Right cardiac atrium (tissue), 5 donors: ENCODE measurements around the gene UMODL1. TPM values are rescaled to one million over a fixed set of nuclear protein-coding genes. Genes with fewer than 3 reads are reported as not detected.

Experiments
- ATAC-seq, 2 donors: fragments of 200-7000 bp; cut with Tn5 transposase; one replicate each; pipeline versions ENCODE4 v1.8.0 to v1.9.1; 2020; ENCODE audit warnings: moderate library complexity in 2 of 2, mild to moderate bottlenecking in 1 of 2
- DNase-seq, 3 donors: peaks; one replicate each; pipeline ENCODE4 v3.0.0-alpha.2; 2020
- H3K27ac ChIP-seq: one replicate; pipeline ENCODE4 v1.5.1; 2013; ENCODE audit warnings: mild to moderate bottlenecking, low read length, control low read depth, moderate library complexity
- H3K27me3 ChIP-seq: one replicate; pipeline ENCODE4 v1.6.1; 2013; ENCODE audit not compliant: control insufficient read depth, insufficient read depth
- H3K4me1 ChIP-seq: one replicate; pipeline ENCODE4 v1.6.1; 2013; ENCODE audit warnings: low read length; ENCODE audit not compliant: control insufficient read depth, insufficient read depth
- H3K4me3 ChIP-seq: one replicate; pipeline ENCODE4 v1.5.1; 2013; ENCODE audit warnings: low read length, control low read depth
- H3K9me3 ChIP-seq: one replicate; pipeline ENCODE4 v1.6.1; 2013; ENCODE audit warnings: low read length; ENCODE audit not compliant: control insufficient read depth
- WGBS: extraction: QIAGEN DNeasy Blood & Tissue Kit; methylation state at CpG from one replicate; pipeline ENCODE4 v1.1.7; 2013; 5-methylcytosine and 5-hydroxymethylcytosine counted together
- intact Hi-C, 4 donors: fragments of 100-400 bp; cut with DNase I; formaldehyde crosslinking; loops; one replicate each; pipeline versions ENCODE4 v1.11.0 to v1.14.0; 2022 to 2023
- polyA plus RNA-seq: library from polyadenylated mRNA; stranded (reverse); fragments of 200-250 nt; gene quantifications from one replicate; pipeline ENCODE4 v1.2.3, GENCODE V29; 2013
- total RNA-seq, 4 donors: library from RNA; stranded (reverse); fragmentation: NEBNext Ultra II Directional; extraction: Animal tissue kit (Norgen Biotek cat#: 25700); gene quantifications; one replicate each; pipeline ENCODE4 v1.2.1, GENCODE V29; 2021
- donor health status: healthy with polysubstance abuse.
- donor health status: DM: no; HTN: yes; CAD: no.
- donor health status: DM: no; HTN: no; CAD: no.
- donor health status: DM: no; HTN: yes; CAD: no; lungs with severe emphysema.
- donor health status: DM: yes; HTN: yes; CAD: no.

The UMODL1 gene
- total and polyA plus RNA-seq, 5 donors, result not detected

DNA sequence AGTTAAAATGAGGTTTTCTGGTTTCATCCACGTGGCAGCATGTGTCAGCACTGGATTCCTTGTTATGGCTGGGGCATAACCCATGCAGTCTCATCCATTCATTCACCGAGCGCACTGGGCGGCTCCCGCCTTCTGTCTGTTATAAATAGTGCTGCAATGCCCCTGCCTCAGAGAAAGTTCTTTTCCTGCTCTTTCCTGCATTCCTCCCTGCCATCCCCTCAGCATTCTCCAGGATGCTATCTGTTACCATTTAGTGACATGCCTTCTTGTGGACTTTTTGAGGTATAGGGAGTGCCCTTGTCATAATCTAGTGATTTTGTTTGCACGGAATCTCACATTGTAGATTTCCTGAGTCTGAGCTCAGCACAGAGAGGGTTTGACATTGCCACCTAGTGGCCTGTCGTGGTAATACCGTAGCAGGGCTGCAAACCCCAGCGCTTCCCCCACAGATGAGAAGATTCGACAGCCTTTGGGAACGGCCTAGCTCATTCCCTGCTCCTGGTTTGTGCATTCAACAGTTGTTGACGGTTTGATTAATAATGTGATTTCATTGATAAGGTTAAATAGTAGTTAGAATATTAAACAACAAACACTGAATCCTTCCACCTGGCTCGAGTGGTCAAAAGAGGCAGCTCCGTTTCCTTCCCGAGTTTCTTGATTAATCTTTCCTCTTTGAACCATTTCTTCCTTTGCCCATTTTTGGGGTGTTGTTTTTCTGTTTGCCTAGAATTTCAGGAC, 46.3 kb downstream of the UMODL1 start:
- peak; percentile 77 to 85 for ATAC-seq
- 16% methylated on average over 15 of the region's 15 CpGs for WGBS

DNA sequence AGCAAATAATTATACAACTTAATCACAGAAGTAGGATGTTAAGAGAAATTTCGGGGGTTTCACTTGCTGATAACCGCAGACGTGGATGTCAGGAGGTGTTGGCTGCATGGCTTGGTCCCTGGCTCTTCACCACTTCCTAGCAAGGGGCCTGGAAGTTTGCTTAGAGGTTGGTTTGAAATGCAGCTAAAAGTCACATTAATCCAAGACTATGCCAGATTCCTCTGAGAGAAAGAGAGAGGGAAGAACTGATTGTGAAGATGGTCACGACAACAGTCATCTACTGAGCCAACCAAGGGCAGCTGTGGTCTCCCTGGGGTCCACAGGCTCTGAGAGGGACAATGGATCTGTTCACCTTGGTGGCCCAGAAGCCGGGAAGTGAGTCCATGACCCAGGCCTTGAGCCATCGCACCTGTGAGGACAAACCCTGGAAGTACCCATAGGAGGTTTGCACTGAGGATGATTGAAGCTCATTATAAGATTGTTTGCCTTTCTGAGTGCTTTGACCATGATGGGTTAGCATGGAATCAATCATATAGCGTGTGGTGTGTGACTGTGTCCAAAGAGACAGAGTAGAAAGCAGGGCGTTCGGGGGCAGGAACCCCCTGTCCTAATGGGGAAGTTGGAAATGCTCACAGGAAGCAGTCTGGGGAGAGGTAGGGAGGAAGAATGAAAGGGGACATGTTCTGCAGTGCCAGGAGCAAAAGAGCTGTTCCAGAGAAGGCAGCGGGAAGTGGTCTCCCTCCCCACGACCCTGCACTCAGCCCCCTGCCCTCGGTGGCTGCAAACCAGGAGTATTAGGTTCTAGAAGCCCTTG, 47.1 kb downstream of the UMODL1 start:
- Histone ChIP-seq H3K27me3 (no peaks in the 10 kb centered on the region), H3K9me3 (no peaks in the 10 kb centered on the region), H3K4me1 (no peaks in the 10 kb centered on the region), H3K4me3 (no peak overlapping the region), H3K27ac (no peak overlapping the region)
- DNase-seq (no peak), ATAC-seq (no peak)
- intact Hi-C loops, result loop anchor here (2.0 to 10.0 kb wide), 7 partner anchors 163 to 513 kb away; partner anchors contain the start of gene C2CD2 (in 1 of the 4)
- 63% methylated on average over 12 of the region's 12 CpGs for WGBS

More for the DNA sequence above, 46.3 kb downstream of the UMODL1 start:
- DNase-seq, result peak; percentile 63 to 86 (median 80)
- no peaks in the 10 kb centered on the region for H3K9me3 ChIP-seq
- H3K27ac ChIP-seq, result no peak overlapping the region
- no peak overlapping the region for H3K4me3 ChIP-seq
- H3K4me1 ChIP-seq, result no peaks in the 10 kb centered on the region
- intact Hi-C loops, result loop anchor here (2.0 to 10.0 kb wide), 7 partner anchors 163 to 513 kb away; partner anchors contain the start of gene C2CD2 (in 1 of the 4)
- H3K27me3 ChIP-seq, result no peaks in the 10 kb centered on the region

DNA sequence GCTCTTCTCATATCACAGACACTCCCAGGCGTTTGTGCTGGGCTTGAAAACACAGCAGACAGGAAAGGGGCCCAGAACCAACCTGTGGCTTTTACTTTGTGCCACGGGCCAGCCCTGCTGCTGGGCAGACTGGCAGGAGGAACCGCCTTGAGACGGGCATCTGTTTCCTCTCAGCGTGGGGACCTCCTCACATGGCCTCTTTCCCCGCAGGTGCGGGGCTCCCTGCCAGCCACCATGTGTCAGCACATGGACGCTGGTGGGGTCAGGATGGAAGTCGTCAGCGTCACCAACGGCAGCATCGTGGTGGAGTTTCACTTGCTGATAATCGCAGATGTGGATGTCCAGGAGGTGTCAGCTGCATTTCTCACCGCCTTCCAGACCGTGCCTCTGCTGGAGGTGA, 47.8 kb downstream of the UMODL1 start:
- H3K27me3 ChIP-seq, result no peaks in the 10 kb centered on the region
- H3K27ac ChIP-seq, result no peak overlapping the region
- 17% methylated on average over 15 of the region's 15 CpGs for WGBS
- ATAC-seq, result no peak
- no peak overlapping the region for H3K4me3 ChIP-seq
- DNase-seq, result no peak
- no peaks in the 10 kb centered on the region for H3K4me1 ChIP-seq
- intact Hi-C loops, result loop anchor here (2.0 to 10.0 kb wide), 7 partner anchors 164 to 514 kb away; partner anchors contain the start of gene C2CD2 (in 1 of the 4)
- no peaks in the 10 kb centered on the region for H3K9me3 ChIP-seq

DNA sequence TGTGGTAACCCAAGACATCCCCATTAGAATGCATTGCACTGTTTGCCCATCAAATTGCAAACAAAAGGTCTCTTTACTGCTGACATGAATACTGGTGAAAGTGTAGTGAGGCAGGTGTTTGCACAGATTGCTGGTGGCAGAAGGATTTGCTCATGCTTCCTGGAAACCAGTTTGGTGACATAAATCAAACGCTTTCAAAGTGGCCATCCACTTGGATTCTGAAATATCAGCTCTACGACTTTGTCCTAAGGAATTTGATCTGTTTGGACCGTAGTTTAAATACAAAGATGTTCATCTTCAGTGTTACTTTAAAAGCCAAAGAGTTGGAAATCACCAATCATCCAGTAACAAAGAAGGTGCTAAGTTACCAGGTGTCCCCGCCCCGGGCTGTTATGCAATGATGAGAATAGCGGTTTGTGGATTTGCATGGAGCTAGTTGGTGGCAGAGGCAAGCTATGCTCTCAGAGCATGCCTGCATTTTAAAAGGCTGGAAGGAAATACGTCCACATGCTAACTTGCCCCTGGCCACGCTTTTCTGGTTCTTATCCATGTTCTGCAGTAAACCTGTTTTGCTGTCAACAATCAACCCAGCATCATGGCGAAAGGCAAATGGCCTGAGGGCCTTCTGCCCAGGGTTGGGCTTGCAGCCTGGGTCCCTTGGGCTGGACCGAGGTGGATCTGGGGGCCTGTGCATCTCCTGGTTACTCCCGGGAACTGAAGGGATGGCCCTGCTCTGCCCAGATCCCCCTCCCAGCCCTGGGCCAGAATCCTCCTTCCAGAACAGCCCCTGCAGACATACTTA, 49.2 kb downstream of the UMODL1 start:
- no peak overlapping the region for H3K27ac ChIP-seq
- H3K27me3 ChIP-seq, result no peaks in the 10 kb centered on the region
- no peak overlapping the region for H3K4me3 ChIP-seq
- H3K9me3 ChIP-seq, result no peaks in the 10 kb centered on the region
- no peaks in the 10 kb centered on the region for H3K4me1 ChIP-seq
- DNase-seq, result no peak
- intact Hi-C loops, result no loop called here
- ATAC-seq, result no peak
- 67% methylated on average over 11 of the region's 11 CpGs for WGBS

DNA sequence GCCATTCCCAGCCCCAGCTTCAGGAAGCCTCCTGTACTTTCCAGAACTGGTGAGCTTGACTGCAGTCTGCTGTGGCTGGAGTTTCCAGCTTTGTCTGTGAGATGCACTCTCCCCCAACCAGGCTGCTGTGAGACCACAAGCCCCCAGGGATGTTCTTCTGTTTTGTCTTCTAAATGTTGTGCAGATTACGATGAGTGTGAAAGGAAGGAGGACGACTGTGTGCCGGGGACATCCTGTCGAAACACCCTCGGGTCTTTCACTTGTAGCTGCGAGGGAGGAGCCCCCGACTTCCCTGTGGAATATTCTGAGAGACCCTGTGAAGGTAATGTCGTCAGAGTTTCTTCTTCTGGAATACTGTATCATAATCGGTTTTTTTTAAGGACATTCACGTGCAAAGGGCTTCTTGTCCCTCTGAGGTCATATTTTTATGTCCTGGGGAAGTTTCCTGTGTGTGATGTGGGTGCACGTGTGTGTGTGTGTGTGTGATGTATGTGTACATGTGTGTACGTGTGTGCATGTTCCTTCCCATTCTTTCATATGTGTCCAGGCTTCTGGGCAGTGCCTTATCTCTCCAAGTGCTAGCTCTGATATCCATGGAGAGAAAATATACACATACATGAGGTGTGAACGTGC, 49.9 kb downstream of the UMODL1 start:
- H3K4me1 ChIP-seq, result no peaks in the 10 kb centered on the region
- H3K4me3 ChIP-seq, result no peak overlapping the region
- intact Hi-C loops, result no loop called here
- H3K27me3 ChIP-seq, result no peaks in the 10 kb centered on the region
- no peaks in the 10 kb centered on the region for H3K9me3 ChIP-seq
- DNase-seq (no peak), ATAC-seq (no peak)
- WGBS, result 24% methylated on average over 13 of the region's 13 CpGs
- no peak overlapping the region for H3K27ac ChIP-seq

DNA sequence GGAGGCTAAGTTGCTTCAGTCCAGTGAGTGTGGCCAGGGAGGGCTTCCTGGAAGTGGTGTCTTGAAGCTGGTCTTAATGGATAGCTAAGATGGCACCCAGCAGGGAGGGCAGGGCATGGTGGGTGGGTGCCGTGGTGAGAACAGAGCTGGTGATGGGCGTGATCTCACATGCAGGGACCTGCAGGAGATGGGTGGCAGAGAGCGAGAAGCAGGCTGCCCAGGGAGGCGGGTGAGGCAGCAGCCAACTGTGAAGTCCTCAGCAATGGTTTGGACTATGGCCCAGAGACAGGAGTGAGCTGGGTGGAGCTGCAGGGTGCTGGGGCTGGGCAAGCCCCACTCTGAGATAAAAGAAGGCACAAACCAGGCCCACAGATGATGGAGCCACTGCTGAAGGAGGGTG, 50.7 kb downstream of the UMODL1 start:
- H3K27me3 ChIP-seq, result no peaks in the 10 kb centered on the region
- ATAC-seq (no peak), DNase-seq (no peak)
- 81% methylated on average over 4 of the region's 4 CpGs for WGBS
- no peaks in the 10 kb centered on the region for H3K9me3 ChIP-seq
- no peak overlapping the region for H3K27ac ChIP-seq
- H3K4me1 ChIP-seq, result no peaks in the 10 kb centered on the region
- no peak overlapping the region for H3K4me3 ChIP-seq
- intact Hi-C loops, result no loop called here

GRCh38 chr21:42122398-42122797, 51.3 kb downstream of the UMODL1 start:
- ATAC-seq (no peak), DNase-seq (no peak)
- intact Hi-C loops, result no loop called here
- H3K4me1 ChIP-seq, result no peaks in the 10 kb centered on the region
- H3K9me3 ChIP-seq, result no peaks in the 10 kb centered on the region
- no peak overlapping the region for H3K27ac ChIP-seq
- no peaks in the 10 kb centered on the region for H3K27me3 ChIP-seq
- H3K4me3 ChIP-seq, result no peak overlapping the region
- 89% methylated on average over 13 of the region's 13 CpGs for WGBS

GRCh38 chr21:42122808-42123207, 51.7 kb downstream of the UMODL1 start:
- Histone ChIP-seq H3K27ac (no peak overlapping the region), H3K4me3 (no peak overlapping the region), H3K4me1 (no peaks in the 10 kb centered on the region), H3K27me3 (no peaks in the 10 kb centered on the region), H3K9me3 (no peaks in the 10 kb centered on the region)
- intact Hi-C loops, result no loop called here
- 65% methylated on average over 13 of the region's 13 CpGs for WGBS
- DNase-seq (no peak), ATAC-seq (no peak)

DNA sequence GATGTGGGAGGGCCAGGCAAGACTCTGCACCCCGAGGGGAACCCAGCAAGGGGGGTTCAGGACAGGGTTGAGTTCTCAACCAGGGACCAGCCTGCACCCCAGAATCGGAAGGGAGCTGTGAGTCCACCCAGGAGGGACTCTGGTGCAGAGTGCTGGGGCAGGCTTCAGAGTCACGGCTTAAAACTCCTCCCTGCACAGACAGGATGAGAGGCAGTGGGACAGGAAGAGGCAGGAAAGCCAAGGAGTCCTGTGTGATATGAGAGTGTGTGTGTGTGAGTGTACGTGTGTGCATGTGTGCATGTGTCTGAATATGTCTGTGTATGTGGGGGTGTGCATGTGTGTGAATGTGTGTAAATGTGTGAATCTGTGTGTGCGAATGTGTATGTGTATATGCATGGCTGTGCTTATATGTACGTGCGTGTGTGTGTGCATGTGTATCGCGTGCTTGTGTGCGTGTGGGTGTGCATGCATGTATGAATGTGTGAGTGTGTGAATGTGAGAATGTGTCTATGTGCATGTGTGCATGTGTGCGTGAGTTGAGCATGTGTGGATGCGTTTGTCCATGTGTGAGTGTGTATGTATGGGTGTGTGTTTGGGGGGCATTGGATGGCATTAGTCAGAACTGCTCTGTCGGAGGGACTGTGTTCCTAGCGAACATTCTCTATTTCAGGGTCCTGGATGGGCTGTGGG, 52.2 kb downstream of the UMODL1 start:
- Histone ChIP-seq H3K4me3 (no peak overlapping the region), H3K27me3 (no peaks in the 10 kb centered on the region), H3K27ac (no peak overlapping the region), H3K9me3 (no peaks in the 10 kb centered on the region), H3K4me1 (no peaks in the 10 kb centered on the region)
- ATAC-seq (no peak), DNase-seq (no peak)
- intact Hi-C loops, result no loop called here
- 74% methylated on average over 14 of the region's 14 CpGs for WGBS

- WGBS, result 90% methylated on average over 13 of the region's 13 CpGs
- H3K9me3 ChIP-seq, result no peaks in the 10 kb centered on the region
- ATAC-seq (no peak), DNase-seq (no peak)
- H3K4me1 ChIP-seq, result no peaks in the 10 kb centered on the region
- no peak overlapping the region for H3K27ac ChIP-seq
- H3K27me3 ChIP-seq, result no peaks in the 10 kb centered on the region
- intact Hi-C loops, result no loop called here
- no peak overlapping the region for H3K4me3 ChIP-seq
Measured at GRCh38 chr21:42124081-42124480, 53.0 kb downstream of the UMODL1 start.
